ENCODE data around the gene PPP3R2. TPM values are rescaled to one million over a fixed set of nuclear protein-coding genes. Genes with fewer than 3 reads are reported as not detected.
"Not testable (repeated sequence)": the region's sequence is repeated elsewhere in the genome, so short reads cannot be mapped to it uniquely, and the experiment has no call there.

PPP3R2 gene
- total RNA-seq, 1 experiment from 2014 or later = not detected

DNA sequence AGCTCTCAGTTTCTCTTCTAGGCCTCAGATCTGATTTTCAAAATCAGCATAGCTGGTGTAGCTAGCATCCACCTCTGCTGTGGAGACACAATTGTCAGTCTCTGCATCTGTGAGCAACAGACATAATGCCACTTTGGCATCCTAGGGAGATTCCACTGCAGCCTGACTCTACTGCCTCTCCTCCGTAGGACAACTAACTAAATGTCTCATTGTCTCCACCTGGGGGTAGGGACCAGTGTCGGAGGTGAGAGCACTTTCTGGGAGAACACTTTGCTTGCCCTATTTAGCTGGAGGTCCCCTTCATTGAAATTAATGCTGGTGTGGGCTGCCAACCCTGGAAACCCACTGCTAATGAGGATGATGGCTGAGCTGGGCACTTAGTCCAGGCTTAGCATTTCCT, 1.4 kb downstream of the PPP3R2 start:
- no peaks in the 10 kb centered on the region for H3K36me3 ChIP-seq
- no peaks in the 10 kb centered on the region for H3K27me3 ChIP-seq
- DNase-seq = no peak

DNA sequence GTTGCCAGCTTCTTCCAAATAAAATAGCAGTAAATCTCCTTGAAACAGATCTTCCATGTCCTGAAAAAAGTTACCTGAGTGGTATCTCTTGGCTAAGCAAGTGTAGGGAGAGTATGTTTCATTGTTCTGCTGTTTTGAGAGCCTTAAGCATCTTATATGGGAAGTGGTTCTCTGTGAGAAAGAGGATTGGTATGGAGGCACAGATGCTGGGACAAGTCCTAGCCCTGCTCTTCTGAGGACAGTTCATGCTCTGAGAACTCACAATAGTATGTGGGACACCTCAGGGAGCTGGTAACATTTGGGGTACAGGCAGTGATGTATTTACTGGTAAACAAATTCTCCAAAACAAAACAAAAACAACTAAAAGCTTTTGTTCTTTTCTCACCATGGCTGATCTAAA, 2.0 kb downstream of the PPP3R2 start:
- DNase-seq = no peak
- no peaks in the 10 kb centered on the region for H3K36me3 ChIP-seq
- H3K9me3 ChIP-seq = no peaks in the 10 kb centered on the region
- no peak overlapping the region for H3K4me3 ChIP-seq
- H3K27me3 ChIP-seq = no peaks in the 10 kb centered on the region

More for the DNA sequence above, 1.4 kb downstream of the PPP3R2 start:
- H3K4me3 ChIP-seq = no peak overlapping the region
- H3K9me3 ChIP-seq = no peaks in the 10 kb centered on the region

DNA sequence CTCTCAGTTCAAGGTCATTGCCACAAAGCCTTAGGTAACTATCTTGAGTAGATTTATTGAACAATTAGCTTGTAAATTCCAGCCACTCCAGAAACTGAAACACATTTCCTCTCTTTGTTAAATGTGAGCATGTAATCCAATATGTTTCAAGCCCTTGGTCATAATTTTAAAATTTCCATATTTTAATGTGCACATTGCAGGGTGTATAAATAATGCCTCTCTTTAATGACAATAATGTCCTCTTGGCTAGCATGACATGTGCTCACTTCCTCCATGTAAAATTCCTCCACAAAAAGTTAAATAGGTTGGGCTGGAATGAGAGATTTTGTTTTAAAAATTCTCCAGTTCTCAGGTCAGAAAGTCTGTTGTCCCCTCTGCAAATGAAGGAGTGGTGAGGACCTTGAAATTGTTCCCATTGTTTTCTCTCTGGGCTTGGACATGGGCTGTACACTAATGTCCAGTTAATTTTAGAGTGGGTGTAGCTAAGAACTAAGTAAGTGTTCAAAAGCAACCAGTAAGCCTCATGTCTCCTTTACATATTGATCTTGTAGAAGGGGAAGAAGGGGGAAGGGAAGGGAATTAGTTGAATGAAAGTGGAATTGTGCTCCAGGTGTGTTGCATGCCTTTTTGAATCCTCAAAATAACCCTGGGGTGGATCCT, 2.9 kb downstream of the PPP3R2 start:
- no peak overlapping the region for H3K4me3 ChIP-seq
- DNase-seq = no peak
- no peaks in the 10 kb centered on the region for H3K36me3 ChIP-seq
- H3K9me3 ChIP-seq = no peaks in the 10 kb centered on the region
- H3K27me3 ChIP-seq = no peaks in the 10 kb centered on the region

DNA sequence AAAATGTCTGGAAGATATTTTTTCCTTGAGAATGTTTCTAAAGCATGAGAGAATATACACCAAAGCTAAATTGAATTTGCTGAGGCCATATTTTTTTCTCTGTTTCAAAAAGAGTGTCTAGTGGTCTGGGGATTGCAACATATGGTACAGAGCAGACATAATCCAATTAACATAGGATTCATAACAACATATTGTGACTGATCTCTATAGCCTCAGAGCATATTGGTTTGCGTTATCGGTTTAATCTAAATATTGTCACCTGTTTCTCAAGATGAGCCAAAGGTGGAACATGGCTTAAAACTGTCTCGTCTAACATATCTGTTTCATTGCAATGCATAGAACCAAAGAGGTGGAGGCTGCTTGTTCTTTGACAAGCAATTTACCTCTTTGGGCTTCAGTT, 3.9 kb downstream of the PPP3R2 start:
- no peaks in the 10 kb centered on the region for H3K27me3 ChIP-seq
- DNase-seq = no peak
- H3K36me3 ChIP-seq = no peaks in the 10 kb centered on the region
- no peaks in the 10 kb centered on the region for H3K9me3 ChIP-seq
- H3K4me3 ChIP-seq = no peak overlapping the region

DNA sequence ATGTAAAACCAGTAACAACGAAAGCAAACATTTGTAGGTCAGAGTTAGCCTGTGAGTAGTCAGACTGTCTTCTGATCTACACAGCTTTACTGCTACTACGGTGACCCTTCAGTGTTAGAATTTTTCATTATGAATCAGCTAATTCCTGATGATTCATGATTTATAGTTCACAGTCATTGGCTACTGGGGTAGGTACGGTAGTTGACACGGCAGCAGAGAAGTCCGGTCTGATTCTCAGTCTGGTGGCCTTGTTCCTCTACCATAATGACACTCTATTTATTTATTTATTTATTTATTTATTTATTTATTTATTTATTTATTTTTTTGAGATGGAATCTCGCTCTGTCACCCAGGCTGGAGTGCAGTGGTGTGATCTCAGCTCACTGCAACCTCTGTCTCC, 4.7 kb downstream of the PPP3R2 start:
- not testable (repeated sequence) for H3K27me3 ChIP-seq, H3K9me3 ChIP-seq
- DNase-seq = peak; percentile 53

DNA sequence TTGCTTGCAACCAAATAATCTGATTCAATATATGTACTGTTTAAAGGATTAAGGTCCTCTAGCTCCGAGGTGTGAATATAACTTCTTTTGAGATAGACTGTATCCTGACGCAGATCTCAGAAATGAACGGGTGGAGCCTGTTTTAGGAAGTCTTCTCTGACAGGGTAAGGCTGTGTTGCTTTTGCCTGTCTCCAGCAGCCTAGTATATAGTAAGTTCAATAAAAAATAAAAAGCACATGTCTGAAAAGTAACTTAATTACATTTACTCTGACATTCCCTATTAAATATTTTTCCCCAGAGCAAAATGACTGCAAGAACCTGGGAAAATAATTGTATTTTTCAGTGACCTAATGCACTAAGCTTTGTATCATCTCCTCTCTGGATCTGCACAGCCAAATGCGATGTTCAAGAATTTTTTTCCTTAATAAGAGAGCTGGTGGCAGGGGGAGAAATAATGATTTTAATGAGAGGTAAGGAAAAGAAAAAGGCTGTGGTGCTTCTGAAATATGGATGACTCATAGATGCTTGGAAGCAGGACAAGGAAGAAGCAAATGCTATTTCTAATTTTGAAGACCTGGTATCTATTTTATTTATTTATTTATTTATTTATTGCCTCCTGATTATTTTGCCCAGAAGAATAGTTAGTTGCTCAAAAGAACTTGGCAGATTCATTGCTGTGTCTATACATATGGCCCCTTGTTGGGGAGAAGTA, 7.3 kb downstream of the PPP3R2 start:
- Histone ChIP-seq H3K36me3 (no peaks in the 10 kb centered on the region), H3K4me3 (no peak overlapping the region), H3K27me3 (no peaks in the 10 kb centered on the region), H3K9me3 (no peaks in the 10 kb centered on the region)
- no peak for DNase-seq

More for the DNA sequence above, 4.7 kb downstream of the PPP3R2 start:
- H3K4me3 ChIP-seq, H3K36me3 ChIP-seq: not testable (repeated sequence)

DNA sequence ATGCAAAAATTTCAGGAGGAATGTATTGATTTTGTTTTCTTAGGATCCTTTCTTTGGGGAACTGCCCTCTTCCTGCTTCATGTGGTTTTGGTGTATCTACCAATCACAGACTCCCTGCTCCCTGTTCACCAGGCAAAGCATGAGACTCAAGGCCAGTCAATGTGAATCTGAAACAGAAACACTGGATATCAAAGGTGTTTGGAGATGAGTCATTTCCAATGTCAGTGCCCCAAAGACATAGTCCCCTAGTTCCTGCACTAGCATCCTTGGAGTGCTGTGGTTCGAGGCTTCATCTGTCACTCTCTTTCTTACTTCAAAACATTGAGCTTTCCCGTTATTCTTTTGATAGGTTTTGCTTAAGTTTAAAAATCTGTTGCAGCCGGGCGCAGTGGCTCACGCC, 8.1 kb downstream of the PPP3R2 start:
- H3K27me3 ChIP-seq = no peaks in the 10 kb centered on the region
- H3K36me3 ChIP-seq = no peaks in the 10 kb centered on the region
- H3K9me3 ChIP-seq = no peaks in the 10 kb centered on the region
- no peak for DNase-seq
- no peak overlapping the region for H3K4me3 ChIP-seq

DNA sequence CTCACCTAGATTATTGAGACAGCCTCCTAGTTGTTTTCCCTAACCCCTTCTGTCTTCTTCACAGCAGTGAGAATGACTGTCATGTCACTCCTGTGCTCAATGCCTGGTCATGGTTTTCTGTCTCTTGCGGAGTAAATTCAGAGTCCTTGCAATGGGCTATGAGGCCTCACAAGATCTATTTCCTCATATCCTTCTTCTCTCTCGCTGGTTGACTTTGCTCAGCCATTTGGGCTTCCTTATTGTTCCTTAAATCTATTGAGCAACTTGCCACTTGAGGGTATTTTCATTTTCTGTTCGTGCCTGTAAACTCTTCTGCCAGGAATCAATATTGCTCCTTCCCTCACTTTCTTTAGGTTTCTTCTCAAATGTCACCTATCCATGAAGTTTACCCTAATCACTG, 9.0 kb downstream of the PPP3R2 start:
- no peaks in the 10 kb centered on the region for H3K27me3 ChIP-seq
- no peaks in the 10 kb centered on the region for H3K9me3 ChIP-seq
- H3K36me3 ChIP-seq = no peaks in the 10 kb centered on the region
- no peak overlapping the region for H3K4me3 ChIP-seq
- no peak for DNase-seq

DNA sequence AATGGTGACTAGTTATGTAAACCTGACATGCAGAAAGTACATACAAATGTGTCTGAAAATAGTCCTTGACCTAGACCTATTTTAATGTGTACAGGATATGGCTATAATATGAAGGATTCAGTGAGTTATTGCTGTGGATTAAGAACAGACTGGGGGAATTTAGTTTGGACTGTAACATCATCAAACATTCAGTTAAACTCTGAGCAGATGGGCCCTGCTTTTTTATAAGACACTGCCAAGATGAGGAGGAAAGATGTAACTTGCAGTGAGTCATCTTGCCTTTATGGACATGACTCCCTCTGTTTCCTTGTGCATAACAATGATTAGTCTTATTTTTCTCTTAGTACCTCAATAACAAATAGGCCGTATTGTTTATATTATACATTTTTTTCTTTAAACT, 12.2 kb downstream of the PPP3R2 start:
- H3K9me3 ChIP-seq = no peaks in the 10 kb centered on the region
- H3K27me3 ChIP-seq = no peaks in the 10 kb centered on the region
- H3K36me3 ChIP-seq = no peaks in the 10 kb centered on the region
- peak; percentile 43 for DNase-seq
- no peak overlapping the region for H3K4me3 ChIP-seq

DNA sequence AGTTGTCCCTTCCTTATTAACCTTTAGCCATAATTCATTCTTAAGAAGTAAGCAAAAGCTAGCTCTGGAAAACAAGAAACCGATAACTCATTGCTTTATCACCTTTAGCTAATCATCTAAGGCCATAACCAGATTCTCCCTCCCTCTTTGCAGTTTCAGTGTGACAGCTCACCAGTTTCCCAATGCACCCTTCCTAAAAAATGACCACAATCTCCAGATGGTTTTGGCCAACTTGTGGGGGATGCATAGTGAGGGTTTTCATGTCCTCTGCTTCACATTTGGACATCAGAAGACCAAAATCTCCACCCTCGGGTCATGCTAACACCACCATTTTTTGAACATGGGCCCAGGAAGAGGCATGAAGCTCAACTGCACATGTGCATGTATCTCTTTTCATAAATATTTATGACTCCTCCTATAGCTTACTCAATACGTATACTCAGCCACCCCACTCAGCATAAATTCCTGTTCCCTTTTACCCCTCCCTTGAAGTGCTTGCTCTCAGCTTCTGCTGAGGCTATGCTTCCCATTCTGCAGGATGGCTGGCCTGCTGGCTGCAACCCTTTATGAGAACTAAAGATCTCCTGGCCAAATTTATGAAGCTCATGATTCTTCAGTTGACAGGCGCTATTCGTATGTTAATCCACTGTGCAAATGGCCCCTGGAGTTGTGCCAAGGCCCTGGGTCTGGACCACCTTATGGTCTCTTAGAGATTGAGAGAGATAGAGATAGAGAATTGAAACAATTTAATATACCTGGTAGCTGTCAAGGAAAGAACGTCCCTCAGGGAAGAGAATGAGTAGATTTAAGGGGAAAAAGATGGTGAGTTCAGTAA, 14.8 kb downstream of the PPP3R2 start:
- no peak for DNase-seq
- Histone ChIP-seq H3K9me3 (no peaks in the 10 kb centered on the region), H3K36me3 (no peaks in the 10 kb centered on the region), H3K4me3 (no peak overlapping the region), H3K27me3 (no peaks in the 10 kb centered on the region)

DNA sequence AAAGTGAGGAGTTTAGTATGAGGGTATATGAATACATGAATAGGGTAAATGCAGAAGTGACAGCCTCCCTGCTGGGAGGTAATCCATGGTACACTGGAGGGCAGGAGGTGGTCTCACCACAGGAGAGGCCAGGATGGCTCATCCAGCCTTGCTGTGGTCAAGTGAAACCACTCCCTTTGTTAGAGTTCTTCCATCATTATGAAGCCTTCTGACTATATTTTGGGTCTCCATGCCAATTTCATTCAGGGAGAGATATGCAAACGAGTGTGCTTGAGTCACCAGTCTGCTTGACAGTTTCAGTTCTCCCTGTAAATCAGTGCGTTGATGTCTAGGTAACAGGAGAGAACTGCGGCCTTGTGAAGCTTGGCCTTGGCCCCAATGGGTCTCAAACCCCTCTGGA, 16.4 kb downstream of the PPP3R2 start:
- H3K27me3 ChIP-seq = no peaks in the 10 kb centered on the region
- DNase-seq = no peak

DNA sequence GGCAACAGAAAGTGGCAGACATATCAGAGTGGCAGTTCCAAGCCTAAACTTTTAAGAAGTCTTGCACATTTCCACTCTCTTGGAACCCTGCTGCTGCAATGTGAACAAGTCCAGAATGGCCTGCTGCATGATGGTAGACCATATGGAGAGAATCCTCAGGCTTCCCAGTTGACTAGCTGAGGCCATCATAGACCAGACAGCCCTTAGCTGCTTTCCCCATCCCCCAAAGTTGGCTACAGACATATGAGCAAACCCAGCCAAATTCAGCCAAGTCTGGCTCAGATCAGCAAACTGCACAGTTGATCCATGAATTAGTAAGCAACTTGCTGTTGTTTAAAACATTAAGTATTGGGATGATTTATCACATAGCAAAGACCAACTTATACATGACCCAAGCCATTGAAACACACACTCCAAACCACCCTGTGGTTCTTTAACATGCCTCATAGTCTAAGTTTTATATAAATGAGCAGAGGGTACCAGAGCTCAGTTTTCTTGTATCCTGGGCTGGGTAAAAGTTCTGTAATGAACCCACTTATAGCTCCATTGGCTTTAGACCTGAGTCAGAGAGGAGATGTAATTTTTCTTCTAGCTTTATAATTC, 19.9 kb downstream of the PPP3R2 start:
- H3K9me3 ChIP-seq = no peaks in the 10 kb centered on the region
- no peak overlapping the region for H3K4me3 ChIP-seq
- peak; percentile 7 for DNase-seq
- H3K36me3 ChIP-seq = peaks cover 3% of the 10 kb centered on the region
- H3K27me3 ChIP-seq = no peaks in the 10 kb centered on the region

More for the DNA sequence above, 16.4 kb downstream of the PPP3R2 start:
- Histone ChIP-seq H3K9me3 (no peaks in the 10 kb centered on the region), H3K36me3 (no peaks in the 10 kb centered on the region), H3K4me3 (no peak overlapping the region)

DNA sequence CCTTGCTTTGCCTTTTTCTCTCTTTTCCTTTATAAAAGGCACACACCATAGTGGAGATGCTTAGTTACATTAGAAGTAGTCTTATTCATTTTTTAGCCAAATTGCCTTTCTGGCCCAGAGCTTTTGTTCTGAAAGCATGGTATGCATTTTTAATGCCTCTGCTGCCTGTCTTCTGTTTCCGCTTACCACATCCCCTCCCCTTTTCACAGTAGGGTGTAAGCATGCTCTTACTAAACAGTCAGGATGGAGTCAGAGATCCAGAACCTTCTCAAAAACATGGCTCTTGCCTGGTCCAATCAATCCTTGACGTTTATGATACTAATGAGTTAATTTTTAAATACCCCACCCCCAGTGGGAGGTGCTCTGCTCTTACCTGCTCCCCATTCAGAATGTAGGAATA, 22.5 kb downstream of the PPP3R2 start:
- no peaks in the 10 kb centered on the region for H3K9me3 ChIP-seq
- H3K36me3 ChIP-seq = peaks cover 21% of the 10 kb centered on the region
- H3K4me3 ChIP-seq = no peak overlapping the region
- no peak for DNase-seq
- H3K27me3 ChIP-seq = no peaks in the 10 kb centered on the region

DNA sequence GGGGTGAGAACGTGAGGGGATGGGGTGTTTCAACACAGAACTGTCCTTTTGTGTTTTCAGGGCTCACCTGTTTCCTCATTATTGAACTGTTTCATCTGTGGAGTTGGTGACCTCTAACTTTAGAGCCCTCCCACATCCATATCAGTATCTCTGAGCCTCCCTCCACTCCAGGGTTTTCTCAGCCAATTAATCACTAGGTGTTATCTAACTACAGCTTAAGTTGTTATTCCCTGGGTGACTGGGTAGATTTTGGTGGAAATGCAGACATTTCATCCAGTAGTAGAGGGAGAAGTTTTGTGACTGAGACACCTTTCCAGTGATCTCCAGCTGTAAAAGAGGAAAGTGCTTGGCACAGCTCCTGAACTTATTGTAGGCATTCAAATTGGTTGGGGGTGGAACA, 23.7 kb downstream of the PPP3R2 start:
- H3K27me3 ChIP-seq = no peaks in the 10 kb centered on the region
- no peak overlapping the region for H3K4me3 ChIP-seq
- peaks cover 21% of the 10 kb centered on the region for H3K36me3 ChIP-seq
- no peak for DNase-seq
- H3K9me3 ChIP-seq = no peaks in the 10 kb centered on the region

DNA sequence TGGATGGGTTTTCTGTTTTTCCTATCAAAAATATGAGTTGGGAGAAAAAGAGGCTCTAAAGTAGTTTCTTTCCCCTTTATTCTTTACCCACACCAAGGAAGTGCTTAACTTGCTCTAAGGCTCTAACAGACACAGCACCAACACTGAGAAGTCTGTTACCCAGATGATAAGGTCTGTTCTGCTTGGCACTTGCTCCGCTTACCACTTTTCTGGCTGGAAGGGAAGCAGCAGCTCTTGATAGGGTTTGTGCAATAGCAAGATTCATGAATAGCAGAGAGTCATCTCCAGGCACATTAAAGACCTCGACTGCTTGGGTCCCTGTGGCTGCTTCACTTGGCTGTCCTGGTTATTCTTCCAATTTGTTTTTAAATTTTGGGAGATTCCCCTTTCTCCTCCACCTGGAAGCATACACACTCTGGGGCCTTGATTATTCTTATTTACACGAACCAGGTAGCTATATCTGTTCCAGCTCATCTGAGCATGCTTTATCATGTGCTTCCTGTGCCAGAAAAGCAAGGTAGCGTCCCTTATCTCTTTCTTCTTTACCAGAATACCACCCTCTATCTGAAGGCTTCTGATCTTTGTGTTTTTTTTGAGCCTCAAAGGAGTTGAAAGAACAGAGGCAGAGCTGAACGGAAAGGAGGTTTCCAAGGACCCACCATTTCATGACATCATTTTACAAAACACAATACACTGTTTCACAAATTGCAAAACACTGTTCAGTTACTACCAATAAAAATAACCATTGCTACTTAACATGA, 24.8 kb downstream of the PPP3R2 start:
- H3K4me3 ChIP-seq = no peak overlapping the region
- peaks cover 32% of the 10 kb centered on the region for H3K36me3 ChIP-seq
- DNase-seq = no peak
- H3K9me3 ChIP-seq = no peaks in the 10 kb centered on the region
- H3K27me3 ChIP-seq = no peaks in the 10 kb centered on the region

DNA sequence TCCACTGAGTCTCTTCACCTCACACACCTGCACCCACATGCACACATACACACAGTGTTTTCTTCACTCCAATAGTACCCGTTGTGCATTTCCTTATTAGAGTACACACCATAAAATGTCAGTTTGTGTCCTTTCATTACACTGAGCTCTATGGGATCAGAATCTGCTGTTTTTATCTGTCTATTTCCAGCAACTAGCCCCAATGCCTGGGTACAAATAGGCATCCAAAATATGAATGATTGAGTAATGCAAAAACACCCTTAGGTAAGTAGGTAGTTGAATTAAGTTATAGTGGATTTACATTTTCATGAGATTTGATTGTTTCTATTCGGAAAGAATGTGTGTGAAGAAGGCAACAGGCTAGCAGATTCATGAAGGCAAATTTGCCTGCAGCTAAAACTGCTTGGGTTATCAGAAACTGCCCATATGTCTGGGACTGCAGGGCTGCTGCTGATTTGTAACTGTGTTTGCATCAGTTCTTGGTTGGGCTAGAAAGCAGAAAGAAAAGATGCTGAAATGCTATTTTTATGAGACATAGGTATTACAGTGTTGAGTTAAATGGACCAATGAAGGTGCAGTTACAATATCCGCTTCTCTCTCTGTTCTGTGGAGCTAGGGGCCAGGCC, 26.9 kb downstream of the PPP3R2 start:
- Histone ChIP-seq H3K9me3 (no peaks in the 10 kb centered on the region), H3K36me3 (peaks cover 50% of the 10 kb centered on the region), H3K4me3 (no peak overlapping the region), H3K27me3 (no peaks in the 10 kb centered on the region)
- DNase-seq = no peak

Measured in MG63 (cell line).